H9 (cell line): ENCODE results near the gene UHRF1. TPM values are rescaled to one million over a fixed set of nuclear protein-coding genes. Genes with fewer than 3 reads are reported as not detected.
"Not testable (repeated sequence)": the region's sequence is repeated elsewhere in the genome, so short reads cannot be mapped to it uniquely, and the experiment has no call there.

Experiments
- DNase-seq: peaks from one replicate; pipeline ENCODE4 v3.0.0-alpha.2; 2017
- H2AFZ ChIP-seq: one replicate; pipeline ENCODE4 v1.6.1; 2013; ENCODE audit warnings: mild to moderate bottlenecking, low read length, control low read depth, moderate library complexity
- H2AK5ac ChIP-seq: 2 replicates; pipeline ENCODE4 v1.6.1; 2013; ENCODE audit warnings: low read length, control low read depth, mixed read lengths; ENCODE audit not compliant: insufficient read length
- H2BK120ac ChIP-seq: one replicate; pipeline ENCODE4 v1.6.1; 2013; ENCODE audit warnings: low read depth, mild to moderate bottlenecking, low read length, control low read depth, inconsistent platforms; ENCODE audit not compliant: poor library complexity, severe bottlenecking
- H2BK12ac ChIP-seq: 2 replicates; pipeline ENCODE4 v1.6.1; 2013; ENCODE audit warnings: low read length, control low read depth, mixed read lengths, low read depth; ENCODE audit not compliant: insufficient read length
- H2BK15ac ChIP-seq: 2 replicates; pipeline ENCODE4 v1.6.1; 2013; ENCODE audit warnings: low read depth, low read length, control low read depth
- H2BK20ac ChIP-seq: one replicate; pipeline ENCODE4 v1.6.1; 2013; ENCODE audit warnings: low read depth, mild to moderate bottlenecking, low read length, control low read depth, inconsistent platforms; ENCODE audit not compliant: poor library complexity, severe bottlenecking
- H2BK5ac ChIP-seq: 2 replicates; pipeline ENCODE4 v1.6.1; 2013; ENCODE audit warnings: low read length, control low read depth, mixed read lengths; ENCODE audit not compliant: insufficient read length
- H3K14ac ChIP-seq: 2 replicates; pipeline ENCODE4 v1.6.1; 2013; ENCODE audit warnings: low read length, control low read depth; ENCODE audit not compliant: insufficient read depth
- H3K18ac ChIP-seq: 2 replicates; pipeline ENCODE4 v1.6.1; 2013; ENCODE audit warnings: low read depth, mild to moderate bottlenecking, mixed read lengths, low read length, control low read depth; ENCODE audit not compliant: insufficient read length
- H3K23ac ChIP-seq: 2 replicates; pipeline ENCODE4 v1.6.1; 2013; ENCODE audit warnings: low read length, control low read depth, mixed read lengths, low read depth; ENCODE audit not compliant: insufficient read length
- H3K23me2 ChIP-seq: 2 replicates; pipeline ENCODE4 v1.6.1; 2013; ENCODE audit warnings: low read depth, mild to moderate bottlenecking, mixed read lengths, low read length, control low read depth; ENCODE audit not compliant: insufficient read length, poor library complexity, severe bottlenecking
- H3K27ac ChIP-seq: 2 replicates; pipeline ENCODE4 v1.5.1; 2013; ENCODE audit warnings: low read length, control low read depth, mixed read lengths, low read depth; ENCODE audit not compliant: insufficient read length
- H3K27me3 ChIP-seq: 2 replicates; pipeline ENCODE4 v1.6.1; 2013; ENCODE audit warnings: low read length, control low read depth, inconsistent platforms; ENCODE audit not compliant: insufficient read depth
- H3K4ac ChIP-seq: 2 replicates; pipeline ENCODE4 v1.6.1; 2013; ENCODE audit warnings: low read depth, mild to moderate bottlenecking, control low read depth, inconsistent platforms, low read length, moderate library complexity
- H3K4me1 ChIP-seq: 2 replicates; pipeline ENCODE4 v1.6.1; 2013; ENCODE audit warnings: low read length, control low read depth, inconsistent platforms; ENCODE audit not compliant: insufficient read depth
- H3K4me2 ChIP-seq: 2 replicates; pipeline ENCODE4 v1.6.1; 2013; ENCODE audit warnings: low read length, control low read depth, mixed read lengths; ENCODE audit not compliant: insufficient read length, insufficient read depth
- H3K56ac ChIP-seq: 2 replicates; pipeline ENCODE4 v1.6.1; 2013; ENCODE audit warnings: low read depth, mild to moderate bottlenecking, mixed read lengths, low read length, control low read depth; ENCODE audit not compliant: insufficient read length
- H3K79me1 ChIP-seq: 2 replicates; pipeline ENCODE4 v1.6.1; 2013; ENCODE audit warnings: low read depth, mild to moderate bottlenecking, moderate library complexity, low read length, control low read depth, inconsistent platforms; ENCODE audit not compliant: insufficient read depth, poor library complexity, severe bottlenecking
- H3K79me2 ChIP-seq: 2 replicates; pipeline ENCODE4 v1.6.1; 2013; ENCODE audit warnings: low read length, control low read depth, inconsistent platforms; ENCODE audit not compliant: insufficient read depth
- H3K9ac ChIP-seq: 2 replicates; pipeline ENCODE4 v1.6.1; 2013; ENCODE audit warnings: low read length, control low read depth, mixed read lengths; ENCODE audit not compliant: insufficient read length; ENCODE audit errors: extremely low read depth
- H3K9me3 ChIP-seq: one replicate; pipeline ENCODE4 v1.6.1; 2013; ENCODE audit warnings: low read depth, low read length, inconsistent platforms; ENCODE audit not compliant: control insufficient read depth
- H3T11ph ChIP-seq: one replicate; pipeline ENCODE4 v1.6.1; 2013; ENCODE audit warnings: mild to moderate bottlenecking, low read length, control low read depth, inconsistent platforms
- H4K20me1 ChIP-seq: one replicate; pipeline ENCODE4 v1.6.1; 2013; ENCODE audit not compliant: control insufficient read depth, insufficient read length, insufficient read depth
- H4K5ac ChIP-seq: 2 replicates; pipeline ENCODE4 v1.6.1; 2013; ENCODE audit warnings: low read depth, mild to moderate bottlenecking, mixed read lengths, low read length, control low read depth; ENCODE audit not compliant: insufficient read length
- H4K8ac ChIP-seq: replicated peaks from 2 replicates; pipeline ENCODE4 v1.6.1; 2013; ENCODE audit warnings: low read length, control low read depth, mixed read lengths, low read depth; ENCODE audit not compliant: insufficient read length
- H4K91ac ChIP-seq: 2 replicates; pipeline ENCODE4 v1.6.1; 2013; ENCODE audit warnings: low read depth, mild to moderate bottlenecking, moderate library complexity, mixed read lengths, low read length, control low read depth; ENCODE audit not compliant: insufficient read length
- H3K27ac Mint-ChIP-seq, 3 experiments: 2 replicates in 2 of 3; 3 replicates in 1 of 3; pipeline ENCODE4 v1.8.0; 2020 to 2021; ENCODE audit warnings: mixed read lengths in 3 of 3, mild to moderate bottlenecking in 1 of 3, moderate library complexity in 1 of 3
- H3K27me3 Mint-ChIP-seq: 2 replicates; pipeline ENCODE4 v1.8.0; 2021; ENCODE audit warnings: low read depth, mild to moderate bottlenecking, moderate library complexity, mixed read lengths
- H3K36me3 Mint-ChIP-seq, 3 experiments: 2 replicates in 2 of 3; 3 replicates in 1 of 3; pipeline ENCODE4 v1.8.0; 2020 to 2021; ENCODE audit warnings: low read depth in 3 of 3, mixed read lengths in 3 of 3; ENCODE audit not compliant: insufficient read depth in 1 of 3
- H3K4me1 Mint-ChIP-seq, 2 experiments: 2 replicates each; pipeline ENCODE4 v1.8.0; 2020; ENCODE audit warnings: mixed read lengths in 2 of 2
- H3K4me3 Mint-ChIP-seq, 2 experiments: 2 replicates in 1 of 2; 3 replicates in 1 of 2; pipeline ENCODE4 v1.8.0; 2020 to 2021; ENCODE audit warnings: mild to moderate bottlenecking in 2 of 2, mixed read lengths in 2 of 2, moderate library complexity in 1 of 2
- H3K9me3 Mint-ChIP-seq, 2 experiments: 2 replicates in 1 of 2; 3 replicates in 1 of 2; pipeline ENCODE4 v1.8.0; 2020; ENCODE audit warnings: mild to moderate bottlenecking in 2 of 2, mixed read lengths in 2 of 2, moderate library complexity in 1 of 2
- CTCF ChIP-seq: fragments of 200-600 bp; sonication (generic); conservative IDR thresholded peaks from 3 replicates; pipeline ENCODE4 v1.8.0; 2021; ENCODE audit warnings: antibody characterized with exemption, mild to moderate bottlenecking
- WGBS: extraction: QIAGEN DNeasy Blood & Tissue Kit; methylation state at CpG from one replicate; pipeline ENCODE4 v1.1.7; 2013; ENCODE audit warnings: missing lambda C conversion rate, low lambda C conversion rate, mixed read lengths; ENCODE audit not compliant: insufficient read length; ENCODE audit errors: extremely low coverage; 5-methylcytosine and 5-hydroxymethylcytosine counted together
- total RNA-seq: library from RNA; stranded (reverse); gene quantifications from 2 replicates; pipeline ENCODE4 v1.2.1, GENCODE V29; 2021

UHRF1 gene
- total RNA-seq, 1 experiment from 2014 or later = 106 TPM

- H3K18ac ChIP-seq = no peak overlapping the region
- no peak overlapping the region for H2AFZ ChIP-seq
- no peaks in the 10 kb centered on the region for H3K27me3 ChIP-seq
- H4K5ac ChIP-seq = no peak overlapping the region
- H3K9me3 ChIP-seq = no peaks in the 10 kb centered on the region
- H3K27me3 Mint-ChIP-seq = no peaks in the 10 kb centered on the region; the same call in 1 of the 2 replicates
- H2BK12ac ChIP-seq = no peak overlapping the region
- DNase-seq = no peak
- no peak overlapping the region for H2BK20ac ChIP-seq
- no peaks in the 10 kb centered on the region for H3K79me1 ChIP-seq
- H3K27ac ChIP-seq = no peak overlapping the region
- H3K9ac ChIP-seq = no peak overlapping the region
- no peak overlapping the region for H3K23ac ChIP-seq
- no peak overlapping the region for H4K91ac ChIP-seq
- no CpG with 5 or more reads among the region's 18 CpGs for WGBS
- H3K9me3 Mint-ChIP-seq = no peaks in the 10 kb centered on the region
- H2BK15ac ChIP-seq = no peak overlapping the region
- H2BK5ac ChIP-seq = no peak overlapping the region
- H3K27ac Mint-ChIP-seq = peak overlapping the region in 2 of 3 experiments; percentile 23 to 30; a peak in 1 of 7 replicates
- H4K20me1 ChIP-seq = no peaks in the 10 kb centered on the region
- no peak overlapping the region for H3K14ac ChIP-seq
- H3K4ac ChIP-seq = no peak overlapping the region
- no peaks in the 10 kb centered on the region for H3K4me1 Mint-ChIP-seq
- no peak overlapping the region for H3T11ph ChIP-seq
- peaks cover 39 to 85% (median 71%) of the 10 kb centered on the region in 3 experiments for H3K36me3 Mint-ChIP-seq
- no peak overlapping the region for H2BK120ac ChIP-seq
- no peak overlapping the region for H3K4me3 Mint-ChIP-seq
- no peak overlapping the region for H3K56ac ChIP-seq
- no peaks in the 10 kb centered on the region for H3K79me2 ChIP-seq
- no peaks in the 10 kb centered on the region for H3K4me1 ChIP-seq
- peaks cover 2% of the 10 kb centered on the region for H3K23me2 ChIP-seq
- no peak overlapping the region for H4K8ac ChIP-seq
- no peak overlapping the region for H2AK5ac ChIP-seq
- TF ChIP-seq CTCF = no peak
- no peak overlapping the region for H3K4me2 ChIP-seq
Observed at GRCh38 chr19:4952945-4953344, 43.6 kb downstream of the UHRF1 start.

GRCh38 chr19:4954320-4955149, 45.2 kb downstream of the UHRF1 start:
- not testable (repeated sequence) for H4K20me1 ChIP-seq, H2BK20ac ChIP-seq, H2BK12ac ChIP-seq, H3K4ac ChIP-seq, H3K23ac ChIP-seq, H2AFZ ChIP-seq, H3K27ac ChIP-seq, H3K4me3 Mint-ChIP-seq, H2BK5ac ChIP-seq, H2AK5ac ChIP-seq, H3K27me3 ChIP-seq, H3K4me1 ChIP-seq, H3K27me3 Mint-ChIP-seq, DNase-seq, H3K56ac ChIP-seq, H2BK15ac ChIP-seq, H4K5ac ChIP-seq, H3K4me2 ChIP-seq, H3K9me3 Mint-ChIP-seq, H3K23me2 ChIP-seq, H3K9ac ChIP-seq, H3K79me2 ChIP-seq, H3K79me1 ChIP-seq, H4K91ac ChIP-seq, H2BK120ac ChIP-seq, H3K4me1 Mint-ChIP-seq, H3T11ph ChIP-seq, H3K14ac ChIP-seq, H4K8ac ChIP-seq, H3K18ac ChIP-seq, H3K9me3 ChIP-seq
- no CpG with 5 or more reads among the region's 46 CpGs for WGBS
- Mint-ChIP-seq H3K27ac (peak overlapping the region in 1 of 3 experiments; percentile 93; a peak in 3 of 7 replicates), H3K36me3 (peaks cover 37 to 82% (median 71%) of the 10 kb centered on the region in 3 experiments)
